ENCODE data around the gene MMP20. TPM values are rescaled to one million over a fixed set of nuclear protein-coding genes. Genes with fewer than 3 reads are reported as not detected.
A peak's percentile ranks its signal among the peaks of the same experiment; 100 is the strongest.

MMP20 gene
- total RNA-seq, 1 experiment from 2014 or later: not detected

- POLR2A ChIA-PET: no interaction called here
- H3K27ac Mint-ChIP-seq: no peak overlapping the region
Measured at GRCh38 chr11:102617466-102618008, 7.6 kb downstream of the MMP20 start.

GRCh38 chr11:102615894-102616432, 9.2 kb downstream of the MMP20 start:
- TF ChIP-seq FOXP1 (CRISPR knock-in tag; IDR thresholded peaks at IDR 0.05; ENCODE audit: borderline replicate concordance) (0 out of 2 replicates have a peak, but pooled peaks have one; percentile 1), TCF7 (CRISPR knock-in tag; IDR thresholded peaks at IDR 0.05; ENCODE audit: low read depth) (no peak), ZNF219 (CRISPR knock-in tag; IDR thresholded peaks at IDR 0.05; ENCODE audit: borderline replicate concordance) (no peak)
- peaks cover 40% of the 10 kb centered on the region for H3K4me1 Mint-ChIP-seq
- no peaks in the 10 kb centered on the region for H3K36me3 Mint-ChIP-seq
- H3K27me3 Mint-ChIP-seq (ENCODE audit: low read depth): no peaks in the 10 kb centered on the region
- ATAC-seq (no peak), DNase-seq (ENCODE audit: low spot score) (no peak)
- no peaks in the 10 kb centered on the region for H3K9me3 Mint-ChIP-seq
- H3K4me3 Mint-ChIP-seq: no peak overlapping the region
- H3K27ac Mint-ChIP-seq: no peak overlapping the region
- POLR2A ChIA-PET: no interaction called here
- CTCF ChIA-PET: interaction anchor here (1.1 to 5.8 kb wide), 3 partner anchors 50 to 306 kb away, joined by 3 to 78 read pairs (median 5); no protein-coding TSS in a partner anchor

More at GRCh38 chr11:102617466-102618008, 7.6 kb downstream of the MMP20 start:
- CTCF ChIA-PET: interaction anchor here (5.8 kb wide), 1 partner anchor 48 kb away, joined by 78 read pairs; no protein-coding TSS in a partner anchor
- ATAC-seq (no peak), DNase-seq (ENCODE audit: low spot score) (no peak)
- Mint-ChIP-seq H3K27me3 (ENCODE audit: low read depth) (no peaks in the 10 kb centered on the region), H3K4me3 (no peak overlapping the region), H3K4me1 (peaks cover 38% of the 10 kb centered on the region), H3K36me3 (no peaks in the 10 kb centered on the region), H3K9me3 (no peaks in the 10 kb centered on the region)
- TF ChIP-seq ZNF219 (CRISPR knock-in tag; IDR thresholded peaks at IDR 0.05; ENCODE audit: borderline replicate concordance) (no peak), NFATC4 (CRISPR knock-in tag; IDR thresholded peaks at IDR 0.05) (no peak), ZNF232 (CRISPR knock-in tag; IDR thresholded peaks at IDR 0.05) (no peak), ARID4B (CRISPR knock-in tag; IDR thresholded peaks at IDR 0.05; ENCODE audit: borderline replicate concordance) (no peak), MXD4 (CRISPR knock-in tag; IDR thresholded peaks at IDR 0.05; ENCODE audit: borderline replicate concordance) (no peak), NFE2L1 (CRISPR knock-in tag; IDR thresholded peaks at IDR 0.05) (no peak), NR3C1 (CRISPR knock-in tag; conservative IDR thresholded peaks at IDR 0.05; ENCODE audit: low read depth) (no peak)
- TF ChIP-seq, protein P1, sequence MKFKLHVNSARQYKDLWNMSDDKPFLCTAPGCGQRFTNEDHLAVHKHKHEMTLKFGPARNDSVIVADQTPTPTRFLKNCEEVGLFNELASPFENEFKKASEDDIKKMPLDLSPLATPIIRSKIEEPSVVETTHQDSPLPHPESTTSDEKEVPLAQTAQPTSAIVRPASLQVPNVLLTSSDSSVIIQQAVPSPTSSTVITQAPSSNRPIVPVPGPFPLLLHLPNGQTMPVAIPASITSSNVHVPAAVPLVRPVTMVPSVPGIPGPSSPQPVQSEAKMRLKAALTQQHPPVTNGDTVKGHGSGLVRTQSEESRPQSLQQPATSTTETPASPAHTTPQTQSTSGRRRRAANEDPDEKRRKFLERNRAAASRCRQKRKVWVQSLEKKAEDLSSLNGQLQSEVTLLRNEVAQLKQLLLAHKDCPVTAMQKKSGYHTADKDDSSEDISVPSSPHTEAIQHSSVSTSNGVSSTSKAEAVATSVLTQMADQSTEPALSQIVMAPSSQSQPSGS (CRISPR knock-in tag; IDR thresholded peaks at IDR 0.05; ENCODE audit: borderline replicate concordance, low read depth): no peak

- ATAC-seq (no peak), DNase-seq (ENCODE audit: low spot score) (no peak)
- TF ChIP-seq ZNF512 (CRISPR knock-in tag; IDR thresholded peaks at IDR 0.05; ENCODE audit: borderline replicate concordance) (0 out of 2 replicates have a peak, but pooled peaks have one; percentile 33), FOXP1 (CRISPR knock-in tag; IDR thresholded peaks at IDR 0.05; ENCODE audit: borderline replicate concordance) (0 out of 2 replicates have a peak, but pooled peaks have one; percentile 39), NR3C1 (CRISPR knock-in tag; conservative IDR thresholded peaks at IDR 0.05; ENCODE audit: low read depth) (no peak), TEAD4 (CRISPR knock-in tag; IDR thresholded peaks at IDR 0.05) (no peak), KAT7 (CRISPR knock-in tag; IDR thresholded peaks at IDR 0.05; ENCODE audit: borderline replicate concordance) (no peak), ERG (CRISPR knock-in tag; IDR thresholded peaks at IDR 0.05) (no peak), HMGA2 (CRISPR knock-in tag; IDR thresholded peaks at IDR 0.05) (peak; percentile 99), JAZF1 (CRISPR knock-in tag; IDR thresholded peaks at IDR 0.05) (no peak)
- H3K27ac Mint-ChIP-seq: no peak overlapping the region
- no peak overlapping the region for H3K4me3 Mint-ChIP-seq
- CTCF ChIA-PET: interaction anchor here (1.1 to 5.8 kb wide), 3 partner anchors 50 to 305 kb away, joined by 3 to 78 read pairs (median 5); no protein-coding TSS in a partner anchor
- no peaks in the 10 kb centered on the region for H3K27me3 Mint-ChIP-seq (ENCODE audit: low read depth)
- H3K4me1 Mint-ChIP-seq: peaks cover 40% of the 10 kb centered on the region
- H3K36me3 Mint-ChIP-seq: no peaks in the 10 kb centered on the region
- no peaks in the 10 kb centered on the region for H3K9me3 Mint-ChIP-seq
- POLR2A ChIA-PET: no interaction called here
Measured at GRCh38 chr11:102615077-102615893, 9.8 kb downstream of the MMP20 start.
